ENCODE data around the gene TOX2.

- TF ChIP-seq, protein P1, sequence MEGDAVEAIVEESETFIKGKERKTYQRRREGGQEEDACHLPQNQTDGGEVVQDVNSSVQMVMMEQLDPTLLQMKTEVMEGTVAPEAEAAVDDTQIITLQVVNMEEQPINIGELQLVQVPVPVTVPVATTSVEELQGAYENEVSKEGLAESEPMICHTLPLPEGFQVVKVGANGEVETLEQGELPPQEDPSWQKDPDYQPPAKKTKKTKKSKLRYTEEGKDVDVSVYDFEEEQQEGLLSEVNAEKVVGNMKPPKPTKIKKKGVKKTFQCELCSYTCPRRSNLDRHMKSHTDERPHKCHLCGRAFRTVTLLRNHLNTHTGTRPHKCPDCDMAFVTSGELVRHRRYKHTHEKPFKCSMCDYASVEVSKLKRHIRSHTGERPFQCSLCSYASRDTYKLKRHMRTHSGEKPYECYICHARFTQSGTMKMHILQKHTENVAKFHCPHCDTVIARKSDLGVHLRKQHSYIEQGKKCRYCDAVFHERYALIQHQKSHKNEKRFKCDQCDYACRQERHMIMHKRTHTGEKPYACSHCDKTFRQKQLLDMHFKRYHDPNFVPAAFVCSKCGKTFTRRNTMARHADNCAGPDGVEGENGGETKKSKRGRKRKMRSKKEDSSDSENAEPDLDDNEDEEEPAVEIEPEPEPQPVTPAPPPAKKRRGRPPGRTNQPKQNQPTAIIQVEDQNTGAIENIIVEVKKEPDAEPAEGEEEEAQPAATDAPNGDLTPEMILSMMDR (conservative IDR thresholded peaks at IDR 0.05; ENCODE audit: low read depth, low read length): no peak
- no peak for TF ChIP-seq EZH2 (IDR thresholded peaks at IDR 0.05; ENCODE audit: low read length, unreplicated experiment)
Observed at GRCh38 chr20:43963233-43963632, 48.6 kb downstream of the TOX2 start.

Measured in PC-3 (cell line).